HG03575 (cell line): ENCODE results near the gene SETBP1.

Experiments
- ATAC-seq: cut with Tn5 transposase; IDR thresholded peaks from one replicate; pipeline ENCODE4 v1.9.1; 2021; ENCODE audit not compliant: unreplicated experiment, insufficient number of reproducible peaks, low FRiP score; ENCODE audit errors: extremely low read depth

Gene SETBP1

DNA sequence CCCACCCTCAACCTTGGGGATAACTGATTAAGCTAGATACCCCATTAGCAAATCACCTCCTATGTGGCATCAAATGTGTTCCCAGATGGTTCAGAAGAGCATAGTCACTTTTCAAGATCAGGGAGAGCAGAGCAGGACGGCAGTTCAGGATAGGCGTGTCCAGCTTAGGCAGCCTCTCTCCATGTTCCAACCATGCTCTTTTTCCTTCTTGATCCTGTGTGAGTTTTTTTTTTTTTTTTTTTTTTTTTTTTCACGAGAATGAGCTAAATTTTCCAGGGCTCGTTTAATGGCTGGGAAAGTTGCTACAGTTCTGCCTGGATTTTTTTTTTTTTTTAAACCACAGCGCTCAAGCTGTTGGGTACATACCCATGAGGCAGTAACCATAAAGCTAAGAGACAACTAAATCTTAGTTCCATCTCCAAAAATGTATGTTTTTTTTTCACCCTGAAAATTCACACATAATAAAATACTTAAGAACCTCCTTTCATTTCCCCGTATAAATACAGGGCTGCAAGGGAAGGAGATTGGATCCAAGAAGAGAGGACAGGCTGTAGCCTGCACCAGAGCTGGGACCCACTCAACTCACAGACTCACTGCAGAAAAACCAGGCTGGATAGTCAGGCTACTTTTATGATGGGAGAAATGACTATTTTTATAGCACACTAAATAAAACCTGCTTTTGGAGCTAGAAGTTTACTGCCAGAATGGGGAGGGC is 244.3 kb downstream of the SETBP1 start:
- ATAC-seq: no peak

GRCh38 chr18:44927127-44927849 is 246.6 kb downstream of the SETBP1 start:
- no peak for ATAC-seq

DNA sequence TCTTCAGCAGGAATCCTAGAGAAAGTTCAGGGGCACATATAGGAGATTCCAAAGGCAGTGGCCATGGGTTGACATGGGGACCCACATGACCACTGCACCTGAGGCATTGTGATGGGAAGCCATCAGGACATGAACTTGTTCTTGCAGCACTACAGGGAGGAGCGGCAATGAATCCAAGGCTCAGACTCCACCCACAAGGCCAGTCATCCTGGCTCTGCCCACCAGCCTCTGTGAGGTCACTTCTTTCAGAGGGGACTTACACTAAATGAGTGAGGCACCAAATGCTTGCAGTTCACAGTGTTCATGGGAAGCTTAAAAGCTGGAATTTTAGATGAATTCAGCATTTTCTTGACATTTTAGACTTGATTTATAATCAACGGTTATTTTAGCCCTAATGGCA is 254.2 kb downstream of the SETBP1 start:
- ATAC-seq: no peak

DNA sequence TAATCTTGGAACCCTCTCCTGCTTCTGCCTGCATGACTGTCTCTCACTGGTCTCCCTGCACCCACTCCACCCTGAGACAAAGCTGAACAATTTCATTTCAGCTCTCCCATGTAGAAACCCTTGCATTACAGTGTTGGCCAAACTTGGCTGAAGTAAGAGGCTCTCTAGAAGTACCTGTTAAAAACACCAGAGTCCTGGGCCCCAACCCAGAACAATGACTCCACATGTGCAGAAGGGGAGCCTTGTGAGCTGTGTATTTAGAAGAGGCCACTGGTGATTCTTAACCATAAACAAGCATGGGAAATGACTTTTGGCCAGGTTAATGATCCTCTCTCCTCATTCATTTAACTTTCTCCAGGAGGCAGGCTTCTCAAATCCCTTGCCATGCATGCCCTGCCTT is 254.8 kb downstream of the SETBP1 start:
- ATAC-seq: no peak

- ATAC-seq: no peak
Observed at GRCh38 chr18:44936485-44936884, 255.8 kb downstream of the SETBP1 start.

GRCh38 chr18:44937960-44938719 is 257.5 kb downstream of the SETBP1 start:
- ATAC-seq: no peak

GRCh38 chr18:44938720-44939665 is 258.3 kb downstream of the SETBP1 start:
- no peak for ATAC-seq

DNA sequence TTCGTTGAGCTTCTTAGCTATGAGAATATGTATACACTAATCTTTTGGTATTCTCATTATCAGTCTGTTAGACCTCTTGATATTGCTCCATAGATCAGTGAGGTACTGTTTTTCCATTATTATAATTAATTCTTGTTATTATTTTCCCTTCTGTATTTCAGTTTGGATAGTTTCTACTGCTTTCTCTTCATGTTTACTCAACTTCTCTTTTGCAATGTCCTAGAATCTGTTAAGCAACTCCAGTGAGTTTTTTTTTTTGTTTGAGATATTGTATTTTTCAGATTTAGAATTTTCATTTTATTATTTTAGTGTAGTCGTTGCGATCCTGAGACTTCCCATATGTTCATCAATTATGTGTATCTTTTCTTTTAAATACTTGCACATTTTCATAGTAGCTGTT is 260.8 kb downstream of the SETBP1 start:
- ATAC-seq: no peak

- ATAC-seq: no peak
Observed at GRCh38 chr18:44942073-44942472, 261.4 kb downstream of the SETBP1 start.

- ATAC-seq: no peak
Observed at GRCh38 chr18:44943311-44943881, 262.7 kb downstream of the SETBP1 start.

DNA sequence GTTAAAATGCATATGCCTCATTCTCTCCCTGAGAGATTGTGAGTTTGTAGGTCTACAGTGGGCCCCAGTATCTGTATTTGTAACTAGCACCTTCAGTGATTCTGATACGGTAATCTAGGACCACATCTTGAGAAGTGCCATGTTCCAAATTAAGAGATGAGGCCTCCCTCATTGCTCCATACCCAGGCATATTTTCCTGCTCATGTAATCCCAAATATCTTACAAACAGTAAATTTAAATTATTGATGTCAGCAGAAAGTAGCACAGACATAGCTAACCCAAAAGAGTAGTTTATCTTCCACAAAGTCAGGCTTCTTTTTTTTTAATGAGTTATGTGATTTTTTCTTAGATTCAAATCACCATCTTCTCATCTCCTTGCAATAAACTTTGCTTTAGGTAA is 263.8 kb downstream of the SETBP1 start:
- no peak for ATAC-seq

GRCh38 chr18:44945888-44946401 is 265.3 kb downstream of the SETBP1 start:
- ATAC-seq: no peak

GRCh38 chr18:44946529-44947113 is 265.9 kb downstream of the SETBP1 start:
- no peak for ATAC-seq

- no peak for ATAC-seq
Observed at GRCh38 chr18:44949967-44950366, 269.3 kb downstream of the SETBP1 start.

- ATAC-seq: no peak
Observed at GRCh38 chr18:44950685-44951195, 270.1 kb downstream of the SETBP1 start.

- no peak for ATAC-seq
Observed at GRCh38 chr18:44951748-44952147, 271.1 kb downstream of the SETBP1 start.

- ATAC-seq: no peak
Observed at GRCh38 chr18:44954257-44954656, 273.6 kb downstream of the SETBP1 start.

DNA sequence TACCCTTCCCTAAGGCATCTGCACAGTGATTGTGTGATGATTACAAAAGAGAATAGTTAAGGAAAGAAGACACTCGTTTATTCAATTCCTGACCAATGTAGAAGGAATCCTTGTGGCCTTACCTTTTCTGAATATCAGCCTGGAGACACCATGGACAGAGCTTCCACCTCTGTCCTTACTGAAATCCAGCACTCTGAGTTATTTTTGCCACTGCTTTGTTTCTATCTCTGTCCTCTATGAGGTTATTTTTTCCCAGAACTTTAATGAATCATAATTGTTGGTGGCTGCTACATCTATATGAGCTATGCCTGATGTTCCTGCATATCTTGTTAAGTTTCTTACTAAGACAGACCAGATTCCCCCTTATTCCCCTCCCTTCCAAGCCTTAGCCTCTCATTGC is 275.1 kb downstream of the SETBP1 start:
- no peak for ATAC-seq
